ENCODE measurements around the gene TXNDC12.

The TXNDC12 gene

GRCh38 chr1:51990478-51990965, 64.5 kb downstream of the TXNDC12 start, which contains the start of gene RAB3B:
RAB3B (minus strand) TSS chr1:51990700; CDS start chr1:51977117, 13,583 bp downstream.
- DNase-seq = peak; percentile 77

- DNase-seq = no peak
These were observed 65.2 kb downstream of the TXNDC12 start for GRCh38 chr1:51989582-51990477.

GRCh38 chr1:51988254-51988653, 66.7 kb downstream of the TXNDC12 start:
- no peak for DNase-seq

- DNase-seq = no peak
These were observed 68.3 kb downstream of the TXNDC12 start for GRCh38 chr1:51986718-51987117.

- DNase-seq = no peak
These were observed 72.8 kb downstream of the TXNDC12 start for GRCh38 chr1:51982161-51982560.

DNA sequence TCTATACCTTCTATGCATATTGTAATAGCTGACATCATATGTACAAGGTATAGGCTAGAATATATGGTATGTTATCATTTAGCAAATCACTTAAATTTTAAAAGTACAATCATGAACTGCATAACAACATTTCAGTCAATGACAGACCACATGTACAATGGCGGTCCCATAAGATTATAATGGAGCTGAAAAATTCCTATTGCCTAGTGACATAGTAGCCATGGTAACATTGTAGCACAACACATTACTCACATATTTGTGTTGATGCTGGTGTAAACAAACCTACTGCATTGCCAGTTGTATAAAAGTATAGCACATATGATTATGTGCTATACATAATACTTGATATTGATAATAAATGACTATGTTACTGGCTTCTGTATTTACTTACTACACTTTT, 73.4 kb downstream of the TXNDC12 start:
- DNase-seq = no peak

DNA sequence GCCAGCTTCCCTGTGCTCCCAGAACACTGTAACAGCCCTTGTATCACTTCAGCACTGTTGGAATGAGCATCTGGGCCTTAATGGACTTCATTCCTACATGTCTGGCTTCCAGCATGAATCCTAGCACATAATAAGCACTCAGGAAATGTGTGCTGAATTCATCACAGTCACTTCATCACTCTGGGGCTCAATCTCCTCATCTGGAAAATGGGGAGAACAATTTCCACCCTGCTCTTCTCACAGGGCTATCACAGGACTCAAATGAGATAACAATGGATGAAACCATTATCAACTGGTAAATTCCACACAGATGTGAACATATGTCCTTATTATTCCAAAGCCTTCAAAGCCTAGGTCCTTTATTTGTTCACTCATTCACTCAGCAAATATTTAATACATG, 76.9 kb downstream of the TXNDC12 start:
- DNase-seq = no peak

GRCh38 chr1:51976846-51977602, 78.0 kb downstream of the TXNDC12 start:
- DNase-seq = no peak

GRCh38 chr1:51973587-51974474, 81.2 kb downstream of the TXNDC12 start:
- peak; percentile 67 for DNase-seq

Measured in NCI-H1105 (cell line).